Calu3 (cell line): ENCODE results near the gene SLC9A3. TPM values are rescaled to one million over a fixed set of nuclear protein-coding genes. Genes with fewer than 3 reads are reported as not detected.

Experiments
- BruUV-seq: library from RNA; stranded (reverse); fragments of 400-500 nt; replicated peaks from 2 replicates; lab custom pipeline; 2021; lab: Mats Ljungman, UMichigan
- CTCF ChIA-PET: fragments of 300-600 bp; sonication (Branson Sonifier 250); formaldehyde crosslinking; loops from one replicate; lab custom pipeline; 2022; ENCODE audit warnings: antibody characterized with exemption; lab: Charles Lee
- DNase-seq: peaks from one replicate; pipeline ENCODE4 v3.0.0; 2022
- H3K27ac Mint-ChIP-seq: one replicate; pipeline ENCODE4 v1.8.0; 2022; ENCODE audit warnings: mixed read lengths; ENCODE audit not compliant: unreplicated experiment
- H3K27me3 Mint-ChIP-seq: one replicate; pipeline ENCODE4 v1.8.0; 2022; ENCODE audit warnings: mixed read lengths; ENCODE audit not compliant: unreplicated experiment
- H3K36me3 Mint-ChIP-seq: one replicate; pipeline ENCODE4 v1.8.0; 2022; ENCODE audit warnings: mild to moderate bottlenecking, moderate library complexity, mixed read lengths; ENCODE audit not compliant: insufficient read depth, unreplicated experiment
- H3K4me1 Mint-ChIP-seq: one replicate; pipeline ENCODE4 v1.8.0; 2022; ENCODE audit warnings: mild to moderate bottlenecking, low read depth, mixed read lengths; ENCODE audit not compliant: unreplicated experiment
- H3K4me3 Mint-ChIP-seq: one replicate; pipeline ENCODE4 v1.8.0; 2022; ENCODE audit warnings: mild to moderate bottlenecking, low read depth, moderate library complexity, mixed read lengths; ENCODE audit not compliant: unreplicated experiment
- H3K9me3 Mint-ChIP-seq: one replicate; pipeline ENCODE4 v1.8.0; 2022; ENCODE audit warnings: low read depth, mixed read lengths; ENCODE audit not compliant: unreplicated experiment
- CTCF ChIP-seq: fragments of 200-600 bp; IDR thresholded peaks from one replicate; pipeline ENCODE4 v1.8.0; 2022; ENCODE audit warnings: antibody characterized with exemption; ENCODE audit not compliant: unreplicated experiment
- intact Hi-C: fragments of 100-400 bp; cut with micrococcal nuclease; formaldehyde crosslinking; loops from one replicate; pipeline ENCODE4 v1.10.0; 2022; ENCODE audit not compliant: unreplicated experiment
- total RNA-seq: library from RNA; stranded (reverse); gene quantifications from 2 replicates; pipeline ENCODE4 v1.2.3, GENCODE V29; 2022

SLC9A3 gene
- total RNA-seq, 1 experiment from 2014 or later: 1.1 TPM

DNA sequence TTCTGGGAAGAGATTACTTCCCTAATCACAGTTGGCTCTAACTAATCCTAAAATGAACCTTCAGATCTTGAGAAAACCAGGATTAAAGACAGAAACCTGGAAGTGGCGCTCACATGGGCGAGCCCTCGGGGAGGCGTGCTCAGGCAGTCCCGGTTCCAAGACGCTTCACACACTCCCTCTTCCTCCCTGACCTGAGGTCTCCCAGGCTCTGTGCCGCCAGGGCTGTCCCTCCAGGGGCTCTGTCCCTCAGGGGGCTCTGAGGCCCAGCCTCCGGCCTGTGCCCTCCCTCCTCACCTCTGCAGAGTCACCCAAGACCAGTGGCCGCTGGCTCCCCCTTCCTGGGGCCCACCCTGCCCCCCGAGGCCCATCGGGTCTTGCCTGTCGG, 10.2 kb downstream of the SLC9A3 start:
- Mint-ChIP-seq H3K9me3 (peaks cover 8% of the 10 kb centered on the region), H3K4me1 (no peaks in the 10 kb centered on the region), H3K27me3 (peaks cover 96% of the 10 kb centered on the region), H3K36me3 (no peaks in the 10 kb centered on the region), H3K27ac (no peak overlapping the region), H3K4me3 (no peak overlapping the region)
- intact Hi-C loops: no loop called here
- CTCF ChIA-PET: interaction anchor here (0.9 kb wide), 1 partner anchor 67 kb away, joined by 3 read pairs; no protein-coding TSS in a partner anchor
- no peak for DNase-seq
- TF ChIP-seq CTCF: no peak
- BruUV-seq: no TSS peak

- Mint-ChIP-seq H3K27me3 (peaks cover 100% of the 10 kb centered on the region), H3K4me1 (no peaks in the 10 kb centered on the region), H3K9me3 (peaks cover 8% of the 10 kb centered on the region), H3K27ac (no peak overlapping the region), H3K36me3 (no peaks in the 10 kb centered on the region), H3K4me3 (no peak overlapping the region)
- DNase-seq: no peak
- CTCF ChIA-PET: no interaction called here
- BruUV-seq: no TSS peak
- intact Hi-C loops: no loop called here
- no peak for TF ChIP-seq CTCF
Observed at GRCh38 chr5:513216-514100, 10.8 kb downstream of the SLC9A3 start.

DNA sequence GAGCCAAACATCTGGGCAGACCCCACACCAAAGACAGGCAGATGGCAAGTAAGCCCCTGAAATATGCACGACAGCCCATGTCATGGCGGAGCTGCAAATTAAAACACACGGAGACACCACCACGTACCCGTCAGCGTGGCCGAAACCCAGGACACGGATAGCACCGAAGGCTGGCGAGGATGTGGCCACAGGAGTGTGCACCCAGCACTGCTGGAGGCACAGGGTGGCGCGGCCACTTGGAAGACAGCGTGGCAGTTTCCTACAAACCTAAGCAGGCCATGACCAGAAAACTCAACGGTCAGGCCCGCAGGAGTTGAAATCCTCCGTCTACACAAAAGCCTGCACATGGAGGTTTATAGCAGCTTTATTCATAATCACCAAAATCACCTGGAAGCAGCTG, 12.8 kb downstream of the SLC9A3 start:
- DNase-seq: no peak
- intact Hi-C loops: no loop called here
- TF ChIP-seq CTCF: no peak
- Mint-ChIP-seq H3K4me3 (no peak overlapping the region), H3K27ac (no peak overlapping the region), H3K4me1 (no peaks in the 10 kb centered on the region), H3K36me3 (no peaks in the 10 kb centered on the region), H3K9me3 (no peaks in the 10 kb centered on the region), H3K27me3 (peaks cover 87% of the 10 kb centered on the region)
- CTCF ChIA-PET: no interaction called here
- no TSS peak for BruUV-seq

DNA sequence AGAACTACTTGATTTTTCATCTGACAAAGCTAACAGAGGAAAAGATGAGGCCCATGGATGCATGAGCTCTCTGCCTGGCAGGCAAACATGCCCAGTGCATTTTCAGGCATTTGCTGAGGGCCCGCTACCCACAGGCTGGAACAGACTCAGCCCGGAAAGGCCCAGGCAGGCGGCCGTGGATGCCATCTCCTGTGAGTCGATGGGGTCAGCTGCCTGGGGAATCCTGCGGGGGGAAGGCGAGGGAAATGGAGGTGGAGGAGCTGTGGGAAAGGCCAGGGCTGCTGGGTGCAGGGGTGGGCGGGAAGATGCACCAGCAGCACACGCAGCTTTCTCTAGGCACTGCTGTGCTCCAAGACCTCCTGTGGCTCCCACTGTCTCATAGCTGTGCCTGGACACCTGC, 13.7 kb downstream of the SLC9A3 start:
- no peak for TF ChIP-seq CTCF
- Mint-ChIP-seq H3K4me3 (no peak overlapping the region), H3K4me1 (no peaks in the 10 kb centered on the region), H3K36me3 (no peaks in the 10 kb centered on the region), H3K27ac (no peak overlapping the region), H3K27me3 (peaks cover 77% of the 10 kb centered on the region), H3K9me3 (no peaks in the 10 kb centered on the region)
- BruUV-seq: no TSS peak
- CTCF ChIA-PET: no interaction called here
- intact Hi-C loops: no loop called here
- no peak for DNase-seq
